HCT116 (cell line): Measurements from ENCODE around the gene BIK. TPM values are rescaled to one million over a fixed set of nuclear protein-coding genes. Genes with fewer than 3 reads are reported as not detected.
A peak's percentile ranks its signal among the peaks of the same experiment; 100 is the strongest.

Source experiments
- ATAC-seq: fragments of 200-7000 bp; cut with Tn5 transposase; 2 replicates; pipeline ENCODE4 v1.9.1; 2020; ENCODE audit warnings: mild to moderate bottlenecking, moderate library complexity
- BruUV-seq: library from RNA; stranded (reverse); fragments of 400-500 nt; replicated peaks from 2 replicates; lab custom pipeline; 2021; lab: Mats Ljungman, UMichigan
- CTCF ChIA-PET: fragments of 300-600 bp; sonication (Branson Sonifier 250); formaldehyde crosslinking; loops from one replicate; lab custom pipeline; 2021; ENCODE audit warnings: antibody characterized with exemption; lab: Charles Lee
- POLR2A ChIA-PET: fragments of 300-600, 350-600 bp; sonication (Branson Sonifier 250); formaldehyde crosslinking; loops from one replicate; lab custom pipeline; 2021; ENCODE audit warnings: antibody characterized with exemption; lab: Charles Lee
- RAD21 ChIA-PET, 2 experiments: fragments of 300-600 bp; sonication (Branson Sonifier 250); formaldehyde crosslinking; loops; one replicate each; lab custom pipeline; 2023; ENCODE audit warnings: low total read pairs in 2 of 2; ENCODE audit not compliant: uncharacterized antibody in 2 of 2, unreplicated experiment in 2 of 2, low non-redundant PET in 1 of 2; lab: Charles Lee
- DNase-seq: peaks from one replicate; pipeline ENCODE4 v3.0.0-alpha.2; 2010; ENCODE audit warnings: low read depth, low spot score
- H2AFZ ChIP-seq: fragments of 200-600 bp; shearing (Covaris generic), sonication (generic); 2 replicates; pipeline ENCODE4 v1.6.1; 2017; ENCODE audit warnings: low read depth, mixed run types, mixed read lengths, antibody characterized with exemption, low read length; ENCODE audit not compliant: poor library complexity, severe bottlenecking
- H3K27ac ChIP-seq: 2 replicates; pipeline ENCODE4 v1.5.1; 2012; ENCODE audit warnings: low read depth, low read length
- H3K27me3 ChIP-seq: fragments of 200-600 bp; sonication (generic); 2 replicates; pipeline ENCODE4 v1.6.1; 2016; ENCODE audit warnings: mixed run types, low read length, mixed read lengths; ENCODE audit not compliant: insufficient read depth
- H3K36me3 ChIP-seq, 2 experiments: fragments of 200-500 bp in 1 of 2; fragments of 200-600 bp in 1 of 2; sonication (Bioruptor generic) in 1 of 2; sonication (generic) in 1 of 2; 2 replicates each; pipeline versions ENCODE4 v1.5.1 to v1.6.1; 2014 to 2016; ENCODE audit warnings: low read length in 2 of 2, inconsistent platforms in 1 of 2, mixed read lengths in 1 of 2, mixed run types in 1 of 2; ENCODE audit not compliant: insufficient read depth in 2 of 2, control insufficient read depth in 1 of 2
- H3K4me1 ChIP-seq, 2 experiments: fragments of 200-600 bp in 1 of 2; sonication (generic) in 1 of 2; 2 replicates each; pipeline versions ENCODE4 v1.5.1 to v1.6.1; 2012 to 2017; ENCODE audit warnings: low read length in 2 of 2, inconsistent platforms in 1 of 2, mild to moderate bottlenecking in 1 of 2, mixed read lengths in 1 of 2, mixed run types in 1 of 2, moderate library complexity in 1 of 2; ENCODE audit not compliant: insufficient read depth in 2 of 2, control insufficient read depth in 1 of 2
- H3K4me2 ChIP-seq: fragments of 200-600 bp; sonication (generic); 2 replicates; pipeline ENCODE4 v1.6.1; 2017; ENCODE audit warnings: mixed run types, low read length, mixed read lengths
- H3K4me3 ChIP-seq, 2 experiments: fragments of 200-600 bp in 1 of 2; sonication (generic) in 1 of 2; replicated peaks in 1 of 2; 2 replicates each; pipeline ENCODE4 v1.5.1; 2011 to 2016; ENCODE audit warnings: low read length in 2 of 2, control low read depth in 1 of 2, low read depth in 1 of 2, mild to moderate bottlenecking in 1 of 2, mixed read lengths in 1 of 2, mixed run types in 1 of 2
- H3K79me2 ChIP-seq: fragments of 200-600 bp; sonication (generic); 2 replicates; pipeline ENCODE4 v1.6.1; 2017; ENCODE audit warnings: mild to moderate bottlenecking, mixed run types, low read length, moderate library complexity, mixed read lengths; ENCODE audit not compliant: insufficient read depth
- H3K9ac ChIP-seq: fragments of 200-600 bp; sonication (generic); 2 replicates; pipeline ENCODE4 v1.6.1; 2016; ENCODE audit warnings: low read length, mixed read lengths
- H3K9me2 ChIP-seq: fragments of 200-600 bp; sonication (generic), shearing (Covaris generic); 2 replicates; pipeline ENCODE4 v1.6.1; 2017; ENCODE audit warnings: mixed run types, mild to moderate bottlenecking, moderate library complexity; ENCODE audit not compliant: insufficient read depth
- H3K9me3 ChIP-seq, 2 experiments: fragments of 200-500 bp in 1 of 2; fragments of 200-600 bp in 1 of 2; sonication (Bioruptor generic) in 1 of 2; sonication (generic) in 1 of 2; 2 replicates each; pipeline ENCODE4 v1.6.1; 2014 to 2017; ENCODE audit warnings: low read length in 2 of 2, mixed read lengths in 2 of 2, inconsistent platforms in 1 of 2, low read depth in 1 of 2, mild to moderate bottlenecking in 1 of 2, mixed run types in 1 of 2, moderate library complexity in 1 of 2; ENCODE audit not compliant: control insufficient read depth in 1 of 2, insufficient read depth in 1 of 2
- H4K20me1 ChIP-seq: fragments of 200-600 bp; sonication (generic), shearing (Covaris generic); 2 replicates; pipeline ENCODE4 v1.6.1; 2017; ENCODE audit warnings: mixed run types, mild to moderate bottlenecking, moderate library complexity; ENCODE audit not compliant: insufficient read depth
- CBX3 ChIP-seq: IDR thresholded peaks from 2 replicates; pipeline ENCODE4 v1.6.1; 2012; ENCODE audit warnings: low read depth
- CEBPB ChIP-seq: IDR thresholded peaks from 2 replicates; pipeline ENCODE4 v1.6.1; 2012; ENCODE audit warnings: low read depth
- EGR1 ChIP-seq: IDR thresholded peaks from 2 replicates; pipeline ENCODE4 v1.6.1; 2012; ENCODE audit warnings: low read depth
- ELF1 ChIP-seq: IDR thresholded peaks from 2 replicates; pipeline ENCODE4 v1.6.1; 2012; ENCODE audit warnings: low read depth, borderline replicate concordance
- FOSL1 ChIP-seq: IDR thresholded peaks from 2 replicates; pipeline ENCODE4 v1.6.1; 2012; ENCODE audit warnings: low read depth
- JUND ChIP-seq: IDR thresholded peaks from 2 replicates; pipeline ENCODE4 v1.6.1; 2012
- POLR2AphosphoS5 ChIP-seq: IDR thresholded peaks from 2 replicates; pipeline ENCODE4 v1.6.1; 2011; ENCODE audit warnings: mild to moderate bottlenecking, low read depth, low read length, moderate library complexity
- RAD21 ChIP-seq: IDR thresholded peaks from 2 replicates; pipeline ENCODE4 v1.6.1; 2012; ENCODE audit warnings: low read depth, mild to moderate bottlenecking
- SIN3A ChIP-seq: IDR thresholded peaks from 2 replicates; pipeline ENCODE4 v1.6.1; 2012; ENCODE audit warnings: low read depth
- YY1 ChIP-seq: IDR thresholded peaks from 2 replicates; pipeline ENCODE4 v1.6.1; 2011; ENCODE audit warnings: low read length, low read depth, moderate library complexity, mild to moderate bottlenecking; ENCODE audit not compliant: insufficient replicate concordance; ENCODE audit errors: extremely low read depth
- ZFX ChIP-seq: fragments of 450-650 bp; IDR thresholded peaks from 2 replicates; pipeline ENCODE4 v1.6.1; 2017
- intact Hi-C: fragments of 100-400 bp; cut with micrococcal nuclease; formaldehyde crosslinking; loops from 2 replicates; pipeline ENCODE4 v1.10.0; 2022
- total RNA-seq: library from RNA; stranded (reverse); gene quantifications from one replicate; pipeline ENCODE4 v1.2.1, GENCODE V29; 2021; ENCODE audit not compliant: unreplicated experiment
- TF ChIP-seq, protein P1 (sequence below): IDR thresholded peaks from 2 replicates; pipeline ENCODE4 v1.6.1; 2011; ENCODE audit warnings: mild to moderate bottlenecking, low read length, moderate library complexity; ENCODE audit not compliant: insufficient replicate concordance; ENCODE audit errors: extremely low read depth
- TF ChIP-seq, protein P2 (sequence below): IDR thresholded peaks from 2 replicates; pipeline ENCODE4 v1.6.1; 2012

BIK gene
- total RNA-seq, 1 experiment from 2014 or later = 31.0 TPM

DNA sequence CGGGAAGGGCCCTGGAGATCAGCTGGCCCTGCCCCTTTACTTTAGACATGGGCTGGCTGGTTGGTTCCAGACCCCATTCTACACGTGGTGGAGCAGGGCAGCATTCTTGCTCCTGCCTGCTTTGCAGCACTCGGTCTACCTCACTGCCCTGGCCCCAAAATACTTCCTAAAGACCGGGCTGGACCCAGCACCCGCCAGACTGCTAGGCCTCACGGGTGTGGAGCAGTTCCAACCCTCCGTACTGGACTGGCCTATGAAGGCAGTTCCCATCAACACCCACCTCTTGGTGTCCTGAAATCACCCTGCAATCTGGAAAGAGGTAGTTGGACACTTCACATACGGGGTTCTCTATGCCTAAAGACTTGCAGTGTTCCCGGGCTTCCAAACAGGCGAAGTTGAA lies 26.3 kb downstream of the BIK start:
- no peak for TF ChIP-seq FOSL1
- TF ChIP-seq RAD21 = no peak
- no peak for TF ChIP-seq CEBPB
- no peak for TF ChIP-seq CBX3
- TF ChIP-seq ZFX = no peak
- TF ChIP-seq SIN3A = no peak
- TF ChIP-seq YY1 = no peak
- DNase-seq (no peak), ATAC-seq (no peak)
- no peaks in the 10 kb centered on the region for H4K20me1 ChIP-seq
- POLR2A ChIA-PET = interaction anchor here (0.6 to 0.7 kb wide), 2 partner anchors 9 to 113 kb away, joined by 3 read pairs; no protein-coding TSS in a partner anchor
- H3K36me3 ChIP-seq = peaks cover 53 to 64% of the 10 kb centered on the region in 2 experiments
- H3K4me3 ChIP-seq = no peak overlapping the region
- no peaks in the 10 kb centered on the region; a peak in 1 of 4 replicates for H3K9me3 ChIP-seq
- no TSS peak for BruUV-seq
- H3K9me2 ChIP-seq = no peaks in the 10 kb centered on the region
- H3K9ac ChIP-seq = no peak overlapping the region
- RAD21 ChIA-PET = interaction anchor here in 1 of 2 experiments (0.5 kb wide), 1 partner anchor 10 kb away, joined by 4 read pairs; no protein-coding TSS in a partner anchor
- CTCF ChIA-PET = interaction anchor here (1.0 to 1.7 kb wide), 2 partner anchors 10 to 14 kb away, joined by 3 to 10 read pairs; partner anchors contain the start of gene TSPO
- no peak overlapping the region for H3K27ac ChIP-seq
- peaks cover 62% of the 10 kb centered on the region for H3K79me2 ChIP-seq
- intact Hi-C loops = no loop called here
- H3K4me1 ChIP-seq = peaks cover 1 to 3% of the 10 kb centered on the region in 2 experiments; a peak in 2 of 4 replicates
- no peaks in the 10 kb centered on the region for H3K27me3 ChIP-seq
- no peak overlapping the region for H3K4me2 ChIP-seq
- H2AFZ ChIP-seq = no peak overlapping the region

DNA sequence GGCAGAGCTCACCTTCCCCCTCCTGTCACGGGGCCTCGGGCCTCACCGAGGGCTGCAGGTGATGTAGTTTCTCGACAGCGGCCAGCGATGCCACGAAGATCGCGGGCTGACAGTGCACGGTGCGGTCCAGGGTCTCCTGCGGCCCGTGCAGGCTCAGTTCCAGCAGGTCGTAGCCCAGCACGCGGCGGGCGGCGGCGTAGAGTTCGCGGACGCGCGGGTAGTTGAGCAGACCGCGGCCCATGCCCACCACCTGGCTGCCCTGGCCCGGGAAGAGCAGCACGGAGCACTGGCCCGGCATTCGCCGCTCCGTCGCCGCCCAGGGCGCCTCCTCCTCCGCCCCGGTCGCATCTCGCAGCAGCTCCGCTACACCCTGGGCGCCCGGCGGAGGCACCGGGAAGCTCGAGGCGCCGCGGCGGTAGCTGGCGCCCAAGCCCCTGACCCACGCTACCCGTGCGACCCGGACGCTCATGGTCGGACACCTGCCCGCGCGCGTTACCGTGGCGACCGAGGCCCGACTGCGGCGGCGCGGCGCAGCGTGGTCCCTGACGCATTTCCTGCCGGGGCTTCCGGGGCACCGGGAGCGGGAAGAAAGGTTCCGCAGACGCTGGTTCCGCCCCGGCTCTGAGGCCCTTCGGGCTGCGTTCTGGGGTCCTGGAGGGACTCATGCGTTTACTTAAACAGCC lies 32.5 kb downstream of the BIK start, which contains the start of gene MCAT:
MCAT (minus strand) TSS at position 519 of the 683 bp plus-strand sequence; CDS start at position 469, 50 bp downstream.
- no peak for DNase-seq
- ATAC-seq = peak; percentile 92
- no peak within 1 kb of the TSS for H2AFZ ChIP-seq
- peak; percentile 35; the same call in 1 of the 2 replicates for TF ChIP-seq EGR1
- TF ChIP-seq RAD21 = no peak
- TF ChIP-seq, protein P1, sequence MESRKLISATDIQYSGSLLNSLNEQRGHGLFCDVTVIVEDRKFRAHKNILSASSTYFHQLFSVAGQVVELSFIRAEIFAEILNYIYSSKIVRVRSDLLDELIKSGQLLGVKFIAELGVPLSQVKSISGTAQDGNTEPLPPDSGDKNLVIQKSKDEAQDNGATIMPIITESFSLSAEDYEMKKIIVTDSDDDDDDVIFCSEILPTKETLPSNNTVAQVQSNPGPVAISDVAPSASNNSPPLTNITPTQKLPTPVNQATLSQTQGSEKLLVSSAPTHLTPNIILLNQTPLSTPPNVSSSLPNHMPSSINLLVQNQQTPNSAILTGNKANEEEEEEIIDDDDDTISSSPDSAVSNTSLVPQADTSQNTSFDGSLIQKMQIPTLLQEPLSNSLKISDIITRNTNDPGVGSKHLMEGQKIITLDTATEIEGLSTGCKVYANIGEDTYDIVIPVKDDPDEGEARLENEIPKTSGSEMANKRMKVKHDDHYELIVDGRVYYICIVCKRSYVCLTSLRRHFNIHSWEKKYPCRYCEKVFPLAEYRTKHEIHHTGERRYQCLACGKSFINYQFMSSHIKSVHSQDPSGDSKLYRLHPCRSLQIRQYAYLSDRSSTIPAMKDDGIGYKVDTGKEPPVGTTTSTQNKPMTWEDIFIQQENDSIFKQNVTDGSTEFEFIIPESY = no peak
- TF ChIP-seq SIN3A = peak; percentile 80
- peak; percentile 68 for TF ChIP-seq POLR2AphosphoS5
- TF ChIP-seq JUND = no peak
- TF ChIP-seq, protein P2, sequence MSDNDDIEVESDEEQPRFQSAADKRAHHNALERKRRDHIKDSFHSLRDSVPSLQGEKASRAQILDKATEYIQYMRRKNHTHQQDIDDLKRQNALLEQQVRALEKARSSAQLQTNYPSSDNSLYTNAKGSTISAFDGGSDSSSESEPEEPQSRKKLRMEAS = peak; percentile 85
- TF ChIP-seq ELF1 = no peak; the same call in 1 of the 2 replicates
- TF ChIP-seq ZFX = peak; percentile 80; the same call in 1 of the 2 replicates
- no peak for TF ChIP-seq FOSL1

More for the DNA sequence above, 32.5 kb downstream of the BIK start, which contains the start of gene MCAT:
- peaks cover 50% of the 10 kb centered on the region for H3K79me2 ChIP-seq
- H3K9me2 ChIP-seq = no peaks in the 10 kb centered on the region
- peak within 1 kb of the TSS; percentile 95 for H3K27ac ChIP-seq
- H4K20me1 ChIP-seq = no peaks in the 10 kb centered on the region
- H3K27me3 ChIP-seq = no peaks in the 10 kb centered on the region
- BruUV-seq = no TSS peak
- ChIA-PET POLR2A (interaction anchor here (1.2 kb wide), 1 partner anchor 15 kb away, joined by 3 read pairs; no protein-coding TSS in a partner anchor), CTCF (no interaction called here), RAD21 (interaction anchor here in 1 of 2 experiments (0.5 kb wide), 1 partner anchor 388 kb away, joined by 3 read pairs; no protein-coding TSS in a partner anchor)
- H3K4me2 ChIP-seq = peak within 1 kb of the TSS; percentile 80
- H3K9me3 ChIP-seq = no peaks in the 10 kb centered on the region
- peaks cover 19 to 29% of the 10 kb centered on the region in 2 experiments for H3K36me3 ChIP-seq
- H3K9ac ChIP-seq = peak within 1 kb of the TSS; percentile 96
- H3K4me3 ChIP-seq = peak within 1 kb of the TSS; percentile 93 to 99
- intact Hi-C loops = no loop called here
- H3K4me1 ChIP-seq = peaks cover 10 to 18% of the 10 kb centered on the region in 2 experiments; a peak in 3 of 4 replicates
